Spleen (tissue), 11 donors: ENCODE results near the gene ETFBKMT. TPM values are rescaled to one million over a fixed set of nuclear protein-coding genes. Genes with fewer than 3 reads are reported as not detected.

ENCODE experiments used
- DNase-seq: peaks from one replicate; pipeline ENCODE4 v3.0.0-alpha.2; 2020
- H3K27ac ChIP-seq, 8 donors: fragments of 200-600 bp; sonication (generic) in 7 of 8; 1 replicate in 4 of 8; 2 replicates in 4 of 8; pipeline versions ENCODE4 v1.5.0 to v1.8.0; 2016 to 2021; ENCODE audit warnings: inconsistent platforms in 4 of 8, mild to moderate bottlenecking in 4 of 8, moderate library complexity in 1 of 8
- H3K27me3 ChIP-seq, 7 donors: fragments of 200-600 bp; sonication (generic) in 6 of 7; replicated peaks in 1 of 7; 1 replicate in 4 of 7; 2 replicates in 3 of 7; pipeline versions ENCODE4 v1.5.0 to v1.8.0; 2016 to 2021; ENCODE audit warnings: inconsistent platforms in 3 of 7, mild to moderate bottlenecking in 1 of 7
- H3K36me3 ChIP-seq, 6 donors: fragments of 200-600 bp; sonication (generic) in 5 of 6; 1 replicate in 4 of 6; 2 replicates in 2 of 6; pipeline versions ENCODE4 v1.5.0 to v1.8.0; 2016 to 2021; ENCODE audit warnings: inconsistent platforms in 2 of 6
- H3K4me1 ChIP-seq, 6 donors: fragments of 200-600 bp; sonication (generic) in 5 of 6; 1 replicate in 3 of 6; 2 replicates in 3 of 6; pipeline versions ENCODE4 v1.5.0 to v1.8.0; 2016 to 2021; ENCODE audit warnings: inconsistent platforms in 3 of 6
- H3K4me3 ChIP-seq, 8 donors: fragments of 200-600 bp; sonication (generic) in 7 of 8; 1 replicate in 4 of 8; 2 replicates in 4 of 8; pipeline versions ENCODE4 v1.5.0 to v1.8.0; 2016 to 2021; ENCODE audit warnings: inconsistent platforms in 4 of 8, mild to moderate bottlenecking in 4 of 8, moderate library complexity in 2 of 8
- H3K9me3 ChIP-seq, 8 donors: fragments of 200-600 bp; sonication (generic) in 7 of 8; 1 replicate in 4 of 8; 2 replicates in 4 of 8; pipeline versions ENCODE4 v1.5.0 to v1.8.0; 2016 to 2021; ENCODE audit warnings: inconsistent platforms in 4 of 8
- POLR2A ChIP-seq, 3 donors: fragments of 450-650 bp; IDR thresholded peaks; one replicate each; pipeline ENCODE4 v1.5.1; 2017; ENCODE audit warnings: antibody characterized with exemption in 3 of 3, mild to moderate bottlenecking in 1 of 3
- POLR2AphosphoS5 ChIP-seq, 3 donors: sonication (generic); formaldehyde crosslinking; IDR thresholded peaks; one replicate each; pipeline ENCODE4 v1.5.1; 2017; ENCODE audit warnings: antibody characterized with exemption in 3 of 3
- WGBS, 5 donors: extraction: QIAGEN DNeasy Blood & Tissue Kit in 3 of 5; methylation state at CpG; one replicate each; pipeline versions ENCODE4 v1.1.5 to v1.1.7; 2013 to 2018; 5-methylcytosine and 5-hydroxymethylcytosine counted together
- intact Hi-C: fragments of 100-400 bp; cut with DNase I; formaldehyde crosslinking; loops from one replicate; pipeline ENCODE4 v1.15.0; 2023; ENCODE audit warnings: low total_unique reads
- polyA plus RNA-seq, 3 donors: library from polyadenylated mRNA; stranded (reverse); fragments of 200-250 nt; gene quantifications; one replicate each; pipeline ENCODE4 v1.2.1, GENCODE V29; 2013
- total RNA-seq, 7 donors: library from RNA; depleted of rRNA in 3 of 7; stranded (reverse); fragments of >200 nt in 3 of 7; fragmentation: NEBNext Ultra II Directional in 4 of 7; extraction: Animal tissue kit (Norgen Biotek cat#: 25700) in 4 of 7; gene quantifications; one replicate each; pipeline versions ENCODE4 v1.1.0 to v1.2.1, GENCODE V29; 2016 to 2021
- TF ChIP-seq, protein P1 (sequence below), 11 experiments: fragments of 200-600 bp in 7 of 11; fragments of 450-650 bp in 4 of 11; sonication (generic) in 4 of 11; IDR thresholded peaks in 8 of 11; conservative IDR thresholded peaks in 3 of 11; 1 replicate in 7 of 11; 2 replicates in 4 of 11; pipeline versions ENCODE4 v1.4.0 to v1.8.0; 2016 to 2021; ENCODE audit warnings: antibody characterized with exemption in 11 of 11, inconsistent platforms in 4 of 11, mild to moderate bottlenecking in 1 of 11
- donor health status: healthy with polysubstance abuse.
- donor health status: DM: no; HTN: no; CAD: no; lungs with moderate emphysema.
- donor health status: DM: no; HTN: no; CAD: no.
- donor health status: Bipolar disorder and iron deficiency.
- donor health status: healthy.
- donor health status: DM: no; HTN: no; CAD: no.
- donor health status: DM: yes; HTN: yes; CAD: no.

ETFBKMT gene
- total and polyA plus RNA-seq, 10 donors = 1.0 to 5.6 (median 3.3) TPM

GRCh38 chr12:31620311-31620710 lies 39.2 kb upstream of the ETFBKMT start:
- H3K36me3 ChIP-seq = no peaks in the 10 kb centered on the region
- DNase-seq = no peak
- H3K4me1 ChIP-seq = no peaks in the 10 kb centered on the region
- H3K27me3 ChIP-seq = no peaks in the 10 kb centered on the region
- TF ChIP-seq POLR2AphosphoS5 (IDR thresholded peaks at IDR 0.05) (no peak), POLR2A (IDR thresholded peaks at IDR 0.05) (no peak)
- TF ChIP-seq, protein P1, sequence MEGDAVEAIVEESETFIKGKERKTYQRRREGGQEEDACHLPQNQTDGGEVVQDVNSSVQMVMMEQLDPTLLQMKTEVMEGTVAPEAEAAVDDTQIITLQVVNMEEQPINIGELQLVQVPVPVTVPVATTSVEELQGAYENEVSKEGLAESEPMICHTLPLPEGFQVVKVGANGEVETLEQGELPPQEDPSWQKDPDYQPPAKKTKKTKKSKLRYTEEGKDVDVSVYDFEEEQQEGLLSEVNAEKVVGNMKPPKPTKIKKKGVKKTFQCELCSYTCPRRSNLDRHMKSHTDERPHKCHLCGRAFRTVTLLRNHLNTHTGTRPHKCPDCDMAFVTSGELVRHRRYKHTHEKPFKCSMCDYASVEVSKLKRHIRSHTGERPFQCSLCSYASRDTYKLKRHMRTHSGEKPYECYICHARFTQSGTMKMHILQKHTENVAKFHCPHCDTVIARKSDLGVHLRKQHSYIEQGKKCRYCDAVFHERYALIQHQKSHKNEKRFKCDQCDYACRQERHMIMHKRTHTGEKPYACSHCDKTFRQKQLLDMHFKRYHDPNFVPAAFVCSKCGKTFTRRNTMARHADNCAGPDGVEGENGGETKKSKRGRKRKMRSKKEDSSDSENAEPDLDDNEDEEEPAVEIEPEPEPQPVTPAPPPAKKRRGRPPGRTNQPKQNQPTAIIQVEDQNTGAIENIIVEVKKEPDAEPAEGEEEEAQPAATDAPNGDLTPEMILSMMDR (IDR thresholded peaks at IDR 0.05 in 8 of 11, conservative IDR thresholded peaks at IDR 0.05 in 3 of 11) = no peak
- H3K9me3 ChIP-seq = no peaks in the 10 kb centered on the region
- intact Hi-C loops = no loop called here
- H3K4me3 ChIP-seq = no peak overlapping the region
- WGBS, 5 donors = 69 to 100% (median 98%) methylated on average over 2 of the region's 2 CpGs
- no peak overlapping the region for H3K27ac ChIP-seq

- intact Hi-C loops = no loop called here
- Histone ChIP-seq H3K27ac (no peak overlapping the region), H3K27me3 (no peaks in the 10 kb centered on the region), H3K36me3 (no peaks in the 10 kb centered on the region), H3K4me3 (no peak overlapping the region), H3K9me3 (no peaks in the 10 kb centered on the region), H3K4me1 (no peaks in the 10 kb centered on the region)
- TF ChIP-seq, protein P1 (IDR thresholded peaks at IDR 0.05 in 8 of 11, conservative IDR thresholded peaks at IDR 0.05 in 3 of 11) = no peak
- TF ChIP-seq POLR2AphosphoS5 (IDR thresholded peaks at IDR 0.05) = no peak
- TF ChIP-seq POLR2A (IDR thresholded peaks at IDR 0.05) = no peak
- 82 to 93% (median 87%) methylated on average over 4 of the region's 4 CpGs for WGBS, 5 donors
- DNase-seq = no peak
Measured at GRCh38 chr12:31622038-31622437, 37.5 kb upstream of the ETFBKMT start.

- TF ChIP-seq POLR2A (IDR thresholded peaks at IDR 0.05) = no peak
- TF ChIP-seq, protein P1 (IDR thresholded peaks at IDR 0.05 in 8 of 11, conservative IDR thresholded peaks at IDR 0.05 in 3 of 11) = no peak
- no peak for TF ChIP-seq POLR2AphosphoS5 (IDR thresholded peaks at IDR 0.05)
- 75 to 84% (median 79%) methylated on average over 7 of the region's 7 CpGs for WGBS, 5 donors
- Histone ChIP-seq H3K4me1 (peaks cover 0 to 21% (median 2%) of the 10 kb centered on the region in 6 donors), H3K36me3 (no peaks in the 10 kb centered on the region), H3K4me3 (no peak overlapping the region), H3K27ac (no peak overlapping the region), H3K9me3 (no peaks in the 10 kb centered on the region), H3K27me3 (no peaks in the 10 kb centered on the region)
- DNase-seq = no peak
- intact Hi-C loops = no loop called here
Measured at GRCh38 chr12:31626270-31626995, 33.1 kb upstream of the ETFBKMT start.

DNA sequence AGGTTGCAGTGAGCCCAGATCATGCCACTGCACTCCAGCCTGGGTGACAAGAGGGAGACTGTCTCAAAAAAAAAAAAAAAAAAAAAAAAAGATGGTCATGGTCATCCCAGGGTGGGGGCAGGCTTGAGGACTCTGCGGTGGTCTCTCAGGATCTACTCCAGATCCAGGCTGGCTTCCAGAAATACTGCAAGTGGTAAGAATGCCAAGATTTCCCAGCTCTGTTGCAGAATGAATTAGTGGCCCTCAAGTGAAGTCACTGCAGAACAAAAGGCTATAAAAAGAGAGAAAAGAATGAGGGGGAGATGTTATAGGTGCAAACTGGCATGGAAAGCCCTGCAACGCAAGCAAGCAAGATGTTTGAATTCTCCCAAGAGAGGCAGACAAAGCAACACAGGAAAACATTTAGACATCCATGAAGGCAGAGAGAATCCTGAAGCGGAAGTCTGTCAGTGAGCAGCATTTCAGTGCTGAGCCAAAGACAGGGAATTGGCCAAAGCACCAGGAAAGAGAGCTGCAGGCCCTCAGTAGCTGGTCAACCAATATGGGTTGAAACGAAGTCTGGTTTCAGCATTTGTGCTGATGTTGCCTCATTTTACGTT lies 31.9 kb upstream of the ETFBKMT start:
- Histone ChIP-seq H3K27ac (no peak overlapping the region), H3K36me3 (no peaks in the 10 kb centered on the region), H3K4me3 (no peak overlapping the region), H3K27me3 (no peaks in the 10 kb centered on the region), H3K4me1 (peaks cover 0 to 25% (median 4%) of the 10 kb centered on the region in 6 donors), H3K9me3 (no peaks in the 10 kb centered on the region)
- DNase-seq = no peak
- intact Hi-C loops = no loop called here
- WGBS, 5 donors = 80 to 89% (median 86%) methylated on average over 5 of the region's 5 CpGs
- no peak for TF ChIP-seq POLR2AphosphoS5 (IDR thresholded peaks at IDR 0.05)
- TF ChIP-seq, protein P1 (IDR thresholded peaks at IDR 0.05 in 8 of 11, conservative IDR thresholded peaks at IDR 0.05 in 3 of 11) = no peak
- TF ChIP-seq POLR2A (IDR thresholded peaks at IDR 0.05) = no peak
